GM12878 (cell line): ENCODE measurements around the gene MRPL36. TPM values are rescaled to one million over a fixed set of nuclear protein-coding genes. Genes with fewer than 3 reads are reported as not detected.

ENCODE experiments used
- ATAC-seq: fragments of 200-7000 bp; cut with Tn5 transposase; 3 replicates; pipeline ENCODE4 v1.9.1; 2020; ENCODE audit warnings: mild to moderate bottlenecking, moderate library complexity
- BruUV-seq: library from RNA; stranded (reverse); fragments of 400-500 nt; replicated peaks from 2 replicates; lab custom pipeline; 2021; lab: Mats Ljungman, UMichigan
- CTCF ChIA-PET: fragments of 300-600 bp; sonication (Branson Sonifier 250); formaldehyde crosslinking; extraction: SDS; loops from one replicate; lab custom pipeline; 2021; ENCODE audit warnings: inconsistent platforms; lab: Yijun Ruan, JAX
- POLR2A ChIA-PET: fragments of 350-600 bp; formaldehyde crosslinking; extraction: SDS; loops from one replicate; lab custom pipeline; 2021; ENCODE audit warnings: inconsistent platforms; lab: Charles Lee
- RAD21 ChIA-PET: fragments of 300-600 bp; sonication (Branson Sonifier 250); formaldehyde crosslinking; loops from one replicate; lab custom pipeline; 2023; ENCODE audit warnings: antibody characterized with exemption; ENCODE audit not compliant: unreplicated experiment; lab: Charles Lee
- SMC1A ChIA-PET: fragments of 300-600 bp; sonication (Branson Sonifier 250); formaldehyde crosslinking; loops from one replicate; lab custom pipeline; 2023; ENCODE audit not compliant: unreplicated experiment, uncharacterized antibody; lab: Charles Lee
- DNase-seq: peaks from one replicate; pipeline ENCODE4 v3.0.0-alpha.2; 2011; ENCODE audit warnings: low read depth, low spot score
- FAIRE-seq: peaks from 3 replicates; lab custom pipeline; 2011; peaks lifted over from hg19 to GRCh38; lab: Jason Lieb, UNC
- H2AFZ ChIP-seq: 2 replicates; pipeline ENCODE4 v1.6.0; 2011; ENCODE audit warnings: low read depth, low read length, control low read depth; ENCODE audit not compliant: control insufficient read depth
- H3K27ac ChIP-seq: 2 replicates; pipeline ENCODE4 v1.5.1; 2011; ENCODE audit warnings: control low read depth; ENCODE audit not compliant: control insufficient read depth, insufficient read depth
- H3K27me3 ChIP-seq, 2 experiments: replicated peaks in 1 of 2; 2 replicates each; pipeline versions ENCODE4 v1.6.0 to v1.6.1; 2011; ENCODE audit warnings: low read length in 1 of 2; ENCODE audit not compliant: control insufficient read depth in 2 of 2, insufficient read depth in 2 of 2
- H3K36me3 ChIP-seq, 2 experiments: 2 replicates each; pipeline ENCODE4 v1.5.1; 2011; ENCODE audit warnings: low read length in 1 of 2; ENCODE audit not compliant: control insufficient read depth in 2 of 2, insufficient read depth in 2 of 2
- H3K4me1 ChIP-seq: 2 replicates; pipeline ENCODE4 v1.6.1; 2011; ENCODE audit warnings: mild to moderate bottlenecking, low read length, moderate library complexity, mixed read lengths; ENCODE audit not compliant: control insufficient read depth, insufficient read depth
- H3K4me2 ChIP-seq: 2 replicates; pipeline ENCODE4 v1.6.0; 2011; ENCODE audit warnings: control low read depth; ENCODE audit not compliant: control insufficient read depth, insufficient read depth
- H3K4me3 ChIP-seq: fragments of 200-600 bp; sonication (generic); 2 replicates; pipeline ENCODE4 v1.5.1; 2016
- H3K79me2 ChIP-seq: 2 replicates; pipeline ENCODE4 v1.6.0; 2011; ENCODE audit warnings: low read length; ENCODE audit not compliant: control insufficient read depth, insufficient read depth
- H3K9ac ChIP-seq: 2 replicates; pipeline ENCODE4 v1.8.0; 2011; ENCODE audit warnings: low read length, control low read depth, mixed read lengths; ENCODE audit not compliant: control insufficient read depth, insufficient read depth
- H3K9me3 ChIP-seq: replicated peaks from 3 replicates; pipeline ENCODE4 v1.5.1; 2011; ENCODE audit warnings: mild to moderate bottlenecking, low read length; ENCODE audit not compliant: control insufficient read depth, insufficient read depth
- H4K20me1 ChIP-seq: 2 replicates; pipeline ENCODE4 v1.6.0; 2011; ENCODE audit not compliant: control insufficient read depth, insufficient read depth
- ATF3 ChIP-seq: IDR thresholded peaks from 2 replicates; pipeline ENCODE4 v1.6.1; 2011; ENCODE audit warnings: low read depth, mild to moderate bottlenecking, low read length, moderate library complexity, borderline replicate concordance; ENCODE audit errors: extremely low read depth
- BHLHE40 ChIP-seq, 2 experiments: fragments of 450-650 bp in 1 of 2; IDR thresholded peaks; 2 replicates each; pipeline ENCODE4 v1.6.1; 2011 to 2017; ENCODE audit warnings: low read depth in 2 of 2, borderline replicate concordance in 1 of 2, improper control_type of control experiment in 1 of 2, low read length in 1 of 2, mild to moderate bottlenecking in 1 of 2
- CBX5 ChIP-seq: sonication (generic); IDR thresholded peaks from 2 replicates; pipeline ENCODE4 v1.6.1; 2016; ENCODE audit warnings: low read depth, moderate library complexity, mild to moderate bottlenecking, inconsistent platforms
- LARP7 ChIP-seq: fragments of 450-650 bp; IDR thresholded peaks from 2 replicates; pipeline ENCODE4 v1.6.1; 2017; ENCODE audit warnings: mild to moderate bottlenecking
- POU2F2 ChIP-seq: IDR thresholded peaks from 3 replicates; pipeline ENCODE4 v1.6.1; 2011; ENCODE audit warnings: low read depth, mild to moderate bottlenecking, low read length, borderline replicate concordance
- SIX5 ChIP-seq: IDR thresholded peaks from 2 replicates; pipeline ENCODE4 v1.6.1; 2011; ENCODE audit warnings: mild to moderate bottlenecking, low read depth, low read length, moderate library complexity; ENCODE audit not compliant: severe bottlenecking
- SMARCA5 ChIP-seq: fragments of 450-650 bp; IDR thresholded peaks from 2 replicates; pipeline ENCODE4 v1.6.1; 2017; ENCODE audit warnings: mild to moderate bottlenecking
- SMC3 ChIP-seq: IDR thresholded peaks from 2 replicates; pipeline ENCODE4 v1.6.1; 2011; ENCODE audit warnings: low read length, improper control_type of control experiment, borderline replicate concordance
- YBX1 ChIP-seq: fragments of 450-650 bp; IDR thresholded peaks from 2 replicates; pipeline ENCODE4 v1.6.1; 2016; ENCODE audit warnings: antibody characterized with exemption
- ZBTB33 ChIP-seq: fragments of 450-650 bp; IDR thresholded peaks from 2 replicates; pipeline ENCODE4 v1.6.1; 2017; ENCODE audit warnings: mild to moderate bottlenecking
- ZBTB40 ChIP-seq: fragments of 450-650 bp; IDR thresholded peaks from 2 replicates; pipeline ENCODE4 v1.6.1; 2016; ENCODE audit warnings: mild to moderate bottlenecking, moderate library complexity, borderline replicate concordance
- WGBS: methylation state at CpG from one replicate; pipeline ENCODE4 v1.1.6; 2016; ENCODE audit warnings: low lambda C conversion rate; ENCODE audit not compliant: insufficient replicate concordance, insufficient coverage; ENCODE audit errors: missing lambda C conversion rate; 5-methylcytosine and 5-hydroxymethylcytosine counted together
- in situ Hi-C: fragments of 300-500 bp; cut with MboI; formaldehyde crosslinking; loops from 9 replicates; pipeline ENCODE4 v1.14.3; 2018; ENCODE audit warnings: mixed read lengths
- intact Hi-C: fragments of 100-400 bp; cut with micrococcal nuclease; formaldehyde crosslinking; loops from one replicate; pipeline ENCODE4 v1.14.2; 2022; ENCODE audit not compliant: unreplicated experiment
- polyA plus RNA-seq, 11 experiments: library from polyadenylated mRNA; depleted of rRNA in 4 of 11; unstranded in 6 of 11; stranded (reverse) in 5 of 11; fragments of >200 nt; fragmentation: Nextera tagmentation in 4 of 11; fragmentation: Illumina TruSeq in 1 of 11; extraction: Ambion mirVana in 4 of 11; extraction: Trizol in 1 of 11; gene quantifications; 1 replicate in 1 of 11; 2 replicates in 10 of 11; pipeline versions ENCODE4 v1.2.1 to v1.2.3, GENCODE V29; 2011 to 2016; ENCODE audit warnings: inconsistent platforms in 2 of 11, missing spikeins in 2 of 11, low read depth in 1 of 11
- total RNA-seq, 4 experiments: library from RNA; depleted of rRNA in 3 of 4; stranded (reverse); fragments of >200 nt in 3 of 4; fragmentation: Illumina TruSeq in 1 of 4; extraction: Trizol in 1 of 4; gene quantifications; 2 replicates each; pipeline versions ENCODE4 v1.2.1 to v1.2.3, GENCODE V29; 2013 to 2021

Gene MRPL36
- total and polyA plus RNA-seq, 10 of the 15 experiments (the other 5 are each of a cell fraction or from before 2014, with no cell fraction given), result 89.2 to 559 (median 152) TPM

GRCh38 chr5:1778138-1779020, 21.3 kb downstream of the MRPL36 start (continued):
- TF ChIP-seq ATF3 (no peak), BHLHE40 (IDR thresholded peaks at IDR 0.05; ENCODE audit: borderline replicate concordance in 1 of 2, low read depth in 2 of 2, low read length in 1 of 2) (no peak), LARP7 (no peak)

DNA sequence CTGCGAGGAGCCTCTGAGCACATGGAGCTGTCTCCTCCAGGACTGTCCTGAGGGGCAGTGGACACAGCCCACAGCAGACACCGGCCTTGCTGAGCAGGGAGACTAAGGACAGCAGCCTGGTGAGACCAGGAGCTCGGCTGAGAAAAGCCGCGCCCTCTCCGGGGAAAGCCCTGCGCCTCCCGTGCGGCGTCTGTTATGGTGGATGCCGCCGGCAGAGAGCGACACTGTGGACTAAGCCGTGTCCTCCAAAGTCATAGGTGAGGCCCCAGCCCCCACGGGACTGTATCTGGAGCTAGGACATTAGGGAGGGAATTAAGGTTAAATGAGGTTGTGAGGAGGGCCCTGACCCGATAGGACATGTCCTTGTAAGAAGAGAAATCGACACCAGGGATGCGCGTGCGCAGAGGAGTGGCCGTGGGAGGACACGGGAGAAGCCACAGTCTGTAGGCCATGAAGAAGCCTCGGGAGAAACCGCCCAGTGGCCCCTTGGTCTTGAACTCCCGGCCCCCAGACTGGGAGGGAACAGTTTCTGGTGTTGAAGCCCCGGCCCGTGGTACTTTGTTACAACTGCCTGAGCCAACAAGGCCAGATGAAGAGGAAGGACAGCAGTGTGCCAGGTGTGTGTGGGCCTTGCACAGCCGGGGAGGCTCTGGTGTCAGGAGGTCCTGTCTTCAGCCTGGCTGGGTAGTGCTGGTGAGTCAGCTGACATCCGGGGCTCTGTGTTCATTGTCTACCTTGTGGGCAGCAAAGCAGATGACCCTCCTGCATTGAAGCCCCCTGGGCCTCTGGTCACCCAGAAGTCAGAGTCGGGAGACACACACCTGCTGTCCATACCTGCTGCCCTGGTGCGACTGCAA, 22.1 kb downstream of the MRPL36 start:
- POLR2A ChIA-PET, result no interaction called here
- in situ Hi-C loops, result no loop called here

More for the DNA sequence above, 22.1 kb downstream of the MRPL36 start:
- Histone ChIP-seq H3K9me3 (no peaks in the 10 kb centered on the region), H3K27me3 (no peaks in the 10 kb centered on the region), H4K20me1 (no peaks in the 10 kb centered on the region), H3K9ac (no peak overlapping the region), H3K79me2 (no peaks in the 10 kb centered on the region), H2AFZ (no peak overlapping the region), H3K4me1 (peaks cover 9% of the 10 kb centered on the region), H3K27ac (no peak overlapping the region), H3K4me2 (no peak overlapping the region), H3K36me3 (no peaks in the 10 kb centered on the region), H3K4me3 (no peak overlapping the region)
- intact Hi-C loops, result no loop called here
- CTCF ChIA-PET, result interaction anchor here (0.9 kb wide), 1 partner anchor 23 kb away, joined by 3 read pairs; no protein-coding TSS in a partner anchor
- SMC1A ChIA-PET, result interaction anchor here (0.9 kb wide), 1 partner anchor 10 kb away, joined by 4 read pairs; no protein-coding TSS in a partner anchor
- FAIRE-seq (no peak), DNase-seq (no peak), ATAC-seq (no peak)
- RAD21 ChIA-PET, result no interaction called here
- WGBS, result 67% methylated on average over 30 of the region's 31 CpGs
- BruUV-seq, result no TSS peak
- TF ChIP-seq SIX5 (no peak), SMARCA5 (no peak), SMC3 (no peak), YBX1 (no peak), CBX5 (no peak), ZBTB40 (no peak), ZBTB33 (no peak), POU2F2 (no peak)
